Activated CD4-positive, alpha-beta T cell treated with anti-CD3 and anti-CD28 coated beads for 4 hours (primary cell): ENCODE measurements around the gene PPM1A.

Experiments
- DNase-seq, 2 donors: peaks; one replicate each; pipeline ENCODE4 v3.0.0-alpha.2; 2020

Gene PPM1A

DNA sequence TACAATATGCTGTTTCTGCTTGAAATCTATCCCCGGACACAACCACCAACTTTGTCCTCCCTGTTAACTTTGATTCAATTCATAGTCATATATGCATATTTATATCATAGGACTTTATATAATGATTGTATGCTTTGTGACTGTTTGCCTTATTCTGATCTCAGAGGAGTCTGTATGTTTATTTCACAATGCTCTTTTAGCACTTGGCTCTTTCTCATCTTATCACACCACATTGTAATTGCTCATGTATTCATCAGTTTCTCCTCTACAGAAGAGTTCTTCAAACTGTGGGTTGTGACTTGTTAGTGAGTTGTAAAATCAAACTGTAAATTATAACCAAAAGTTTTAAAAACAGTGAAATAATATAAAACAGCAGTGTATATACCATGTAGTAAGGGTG lies 21.7 kb upstream of the PPM1A start:
- DNase-seq, result no peak

DNA sequence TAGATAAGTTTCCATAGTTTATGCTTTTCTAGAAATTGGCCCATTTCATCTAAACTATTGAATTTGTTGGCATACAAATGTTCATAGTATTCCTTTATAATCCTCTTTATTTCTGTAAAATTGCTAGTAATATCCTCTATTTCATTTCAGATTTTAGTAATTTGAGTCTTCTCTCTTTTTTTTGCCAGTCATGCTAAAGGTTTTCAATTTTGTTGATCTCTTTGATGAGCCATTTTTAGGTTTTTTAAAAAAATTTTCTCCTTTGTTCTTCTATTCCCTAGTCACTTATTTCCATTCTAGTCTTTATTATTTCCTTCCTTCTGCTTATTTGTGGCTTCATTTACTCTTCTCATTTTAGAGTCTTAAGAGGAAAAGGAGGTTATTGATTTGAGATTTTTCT lies 19.4 kb upstream of the PPM1A start:
- no peak for DNase-seq

DNA sequence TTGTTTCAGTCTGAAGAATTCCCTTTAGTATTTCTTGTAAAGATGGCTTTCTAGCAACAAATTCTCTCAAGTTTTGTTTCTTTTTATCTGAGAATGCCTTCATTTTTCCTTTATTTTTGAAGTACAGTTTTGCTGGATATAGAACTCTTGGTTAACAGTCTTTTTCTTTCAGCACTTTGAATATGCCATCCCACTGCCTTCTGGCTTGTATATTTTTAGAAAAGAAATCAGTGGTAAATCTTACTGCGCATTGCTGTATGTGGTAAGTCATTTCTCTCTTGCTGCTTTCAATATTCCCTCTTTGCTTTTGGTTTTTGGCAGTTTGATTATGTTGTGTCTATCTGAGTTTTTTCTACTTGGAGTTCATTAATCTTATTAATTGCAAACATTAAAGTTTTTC lies 16.8 kb upstream of the PPM1A start:
- no peak for DNase-seq

DNA sequence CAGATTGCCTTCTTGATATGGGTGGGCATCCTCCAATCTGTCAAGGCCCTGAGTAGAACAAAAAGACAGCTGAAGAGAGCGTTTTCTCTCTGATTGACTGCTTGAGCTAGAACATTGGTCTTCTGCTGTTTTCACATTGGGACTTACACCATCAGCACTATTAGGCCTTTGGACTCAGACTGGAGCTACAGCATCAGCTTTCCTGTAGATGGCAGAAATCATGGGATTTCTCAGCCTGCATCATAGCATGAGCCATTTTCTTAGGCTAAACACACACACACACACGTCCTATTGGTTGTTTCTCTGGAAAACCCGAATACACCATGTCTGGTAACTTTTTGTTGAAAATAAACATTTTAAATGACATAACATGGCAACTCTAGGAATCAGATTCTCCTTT lies 15.8 kb upstream of the PPM1A start:
- no peak for DNase-seq

DNA sequence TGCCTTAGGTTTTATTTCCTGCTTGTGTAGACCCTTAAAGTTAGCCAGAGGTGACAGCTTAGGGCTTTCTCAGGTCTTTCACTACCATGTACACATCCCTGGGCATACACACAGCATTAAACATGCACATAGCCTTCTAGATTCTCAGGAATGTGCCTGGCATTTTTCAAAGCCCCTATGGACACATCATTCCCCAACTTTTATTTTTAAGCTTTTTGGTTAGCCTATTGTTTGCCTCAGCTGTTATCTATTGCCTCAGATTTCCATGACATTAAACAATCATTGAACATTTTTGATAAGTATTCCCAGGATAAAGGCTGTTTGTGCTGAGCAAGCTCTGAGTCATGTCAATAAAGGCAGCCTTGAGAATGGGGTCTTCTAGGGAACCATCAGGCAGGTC lies 15.1 kb upstream of the PPM1A start:
- DNase-seq, result no peak

DNA sequence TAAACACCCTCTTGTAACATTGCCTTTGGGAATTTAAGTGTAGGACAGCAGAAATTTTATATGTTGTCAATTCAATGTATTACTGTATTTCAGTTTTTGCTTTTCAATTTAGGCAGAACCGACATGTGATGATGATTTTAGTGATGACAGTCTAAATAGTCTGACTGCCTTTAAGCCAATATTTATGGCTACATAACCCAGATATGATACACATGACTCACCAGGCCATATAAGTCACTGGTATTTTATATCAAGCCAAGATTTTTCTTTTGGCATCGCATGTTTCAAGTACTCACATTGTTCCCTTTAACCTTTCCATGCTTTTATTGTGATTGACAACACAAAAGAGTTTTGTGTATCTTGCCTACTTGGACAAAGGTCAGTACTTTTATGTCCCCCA lies 13.6 kb upstream of the PPM1A start:
- DNase-seq, result no peak

DNA sequence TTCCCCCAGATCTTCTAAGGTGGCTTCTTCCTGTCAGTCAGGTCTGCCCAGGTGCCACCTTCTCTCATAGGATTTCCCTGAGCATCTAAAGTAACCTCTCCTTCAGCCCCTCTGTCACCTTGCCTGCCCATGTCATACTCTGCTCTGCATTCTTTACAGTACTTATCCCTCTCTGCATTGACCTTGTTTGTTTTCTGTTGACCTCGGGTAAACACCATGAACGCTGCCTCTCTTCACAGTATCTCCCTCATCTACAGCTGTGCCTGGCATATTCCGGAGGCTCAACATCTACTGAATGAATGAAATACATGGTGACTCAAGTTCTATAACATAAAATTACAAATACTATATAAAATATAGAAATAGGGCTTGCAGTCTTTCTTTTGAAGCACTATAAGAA lies 10.1 kb upstream of the PPM1A start:
- DNase-seq, result no peak

DNA sequence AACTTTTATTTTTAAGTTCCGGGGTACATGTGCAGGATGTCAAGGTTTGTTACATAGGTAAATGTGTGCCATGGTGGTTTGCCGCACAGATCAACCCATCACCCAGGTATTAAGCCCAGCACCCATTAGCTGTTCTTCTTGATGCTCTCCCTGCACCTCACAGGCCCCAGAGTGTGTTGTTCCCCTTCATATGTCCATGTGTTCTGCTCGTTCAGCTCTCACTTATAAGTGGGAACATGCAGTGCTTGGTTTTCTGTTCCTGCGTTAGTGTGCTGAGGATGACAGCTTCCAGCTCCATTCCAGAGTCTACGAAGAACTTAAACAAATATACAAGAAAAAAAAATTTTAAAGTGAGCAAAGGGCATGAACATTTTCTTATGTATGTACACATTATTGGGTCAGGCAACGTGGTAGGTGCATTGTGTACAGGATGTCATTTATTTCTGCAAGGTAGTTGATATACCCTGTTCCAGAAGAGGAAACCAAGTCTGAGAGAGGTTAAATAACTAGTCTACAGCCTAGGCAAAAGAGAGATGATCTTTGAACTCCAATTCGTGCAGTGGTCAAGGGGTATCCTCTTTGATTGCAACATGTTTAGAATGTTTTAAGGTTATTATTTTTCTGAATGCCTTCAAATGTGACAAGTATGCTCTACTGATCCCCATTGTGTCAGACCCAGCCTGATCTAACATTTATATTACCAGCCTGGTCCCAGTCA lies 8.7 kb upstream of the PPM1A start:
- DNase-seq, result no peak

DNA sequence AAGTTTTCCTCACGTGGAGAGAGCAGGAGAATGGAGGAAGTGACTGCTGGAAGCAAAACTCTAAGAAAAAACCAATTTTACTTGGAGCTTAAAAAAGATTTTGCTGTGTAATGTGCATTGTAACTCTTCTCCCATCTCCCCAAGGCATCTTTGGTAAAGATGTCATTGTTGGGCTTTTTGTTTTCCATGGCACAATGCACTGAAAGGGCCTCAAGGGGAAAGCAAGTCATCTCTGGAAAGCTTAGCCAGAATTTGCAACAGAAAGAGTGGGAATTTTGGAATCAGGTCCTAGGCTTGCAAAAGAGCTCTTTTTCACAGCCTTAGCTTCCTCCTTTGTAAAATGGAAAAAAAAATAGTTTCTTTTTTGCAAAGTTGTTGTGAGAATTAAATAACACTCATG lies 7.9 kb upstream of the PPM1A start:
- DNase-seq, result no peak

DNA sequence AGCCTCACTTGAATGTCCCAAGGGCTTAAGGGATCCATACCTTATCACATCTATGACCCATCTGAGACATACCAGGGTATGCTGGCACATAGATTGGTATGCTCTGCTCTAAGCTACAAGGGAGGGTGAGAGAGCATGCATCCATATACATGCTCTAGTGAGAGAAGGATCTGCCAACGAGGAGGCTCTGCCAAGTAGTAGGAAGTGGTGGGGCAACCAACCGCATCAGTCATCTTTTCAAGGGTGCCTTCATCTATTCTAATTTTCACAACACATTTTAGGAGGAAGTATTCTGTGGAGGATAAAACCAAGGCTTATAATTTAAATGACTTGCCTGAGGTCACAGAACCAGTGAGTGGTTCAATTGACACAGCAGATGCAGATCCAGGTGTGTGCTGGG lies 6.6 kb upstream of the PPM1A start:
- no peak for DNase-seq

DNA sequence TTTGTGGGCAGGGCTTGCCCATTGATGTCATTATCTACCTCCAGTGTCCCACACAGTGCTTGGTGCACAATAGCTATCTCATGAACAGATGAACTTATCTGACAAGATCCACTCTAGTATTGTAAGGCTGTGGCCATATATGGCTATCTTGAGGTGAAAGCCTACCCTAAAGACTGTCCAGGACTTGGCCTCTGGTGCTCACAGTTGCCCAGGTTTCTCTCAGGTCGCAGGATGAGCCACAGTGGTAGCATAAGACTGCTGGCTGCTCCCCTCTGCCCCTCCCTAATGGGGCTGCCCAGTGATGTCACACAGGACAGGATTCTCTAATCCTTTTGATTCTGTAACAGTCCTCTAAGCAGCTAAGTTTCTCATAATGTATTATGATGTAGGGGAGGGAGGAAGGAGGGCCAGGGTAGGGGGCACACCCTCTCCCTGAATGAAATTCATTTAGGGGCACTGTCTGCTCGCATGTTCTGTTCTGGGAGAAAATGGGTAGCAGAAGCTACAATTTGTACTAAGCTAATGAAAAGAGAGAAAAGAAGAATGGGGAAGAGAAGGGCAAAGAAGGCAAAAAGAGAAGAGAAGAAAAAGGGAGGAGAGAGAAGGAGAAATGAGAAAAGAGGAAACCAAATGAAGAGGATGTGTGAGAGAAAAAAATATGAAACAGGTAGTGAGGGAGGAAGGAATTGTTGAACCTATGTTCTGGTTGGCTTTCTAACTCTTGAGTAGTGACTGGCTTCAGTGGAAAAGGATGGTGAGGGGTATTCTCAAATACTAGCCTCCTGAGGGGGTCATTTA lies 3.4 kb upstream of the PPM1A start:
- no peak for DNase-seq

DNA sequence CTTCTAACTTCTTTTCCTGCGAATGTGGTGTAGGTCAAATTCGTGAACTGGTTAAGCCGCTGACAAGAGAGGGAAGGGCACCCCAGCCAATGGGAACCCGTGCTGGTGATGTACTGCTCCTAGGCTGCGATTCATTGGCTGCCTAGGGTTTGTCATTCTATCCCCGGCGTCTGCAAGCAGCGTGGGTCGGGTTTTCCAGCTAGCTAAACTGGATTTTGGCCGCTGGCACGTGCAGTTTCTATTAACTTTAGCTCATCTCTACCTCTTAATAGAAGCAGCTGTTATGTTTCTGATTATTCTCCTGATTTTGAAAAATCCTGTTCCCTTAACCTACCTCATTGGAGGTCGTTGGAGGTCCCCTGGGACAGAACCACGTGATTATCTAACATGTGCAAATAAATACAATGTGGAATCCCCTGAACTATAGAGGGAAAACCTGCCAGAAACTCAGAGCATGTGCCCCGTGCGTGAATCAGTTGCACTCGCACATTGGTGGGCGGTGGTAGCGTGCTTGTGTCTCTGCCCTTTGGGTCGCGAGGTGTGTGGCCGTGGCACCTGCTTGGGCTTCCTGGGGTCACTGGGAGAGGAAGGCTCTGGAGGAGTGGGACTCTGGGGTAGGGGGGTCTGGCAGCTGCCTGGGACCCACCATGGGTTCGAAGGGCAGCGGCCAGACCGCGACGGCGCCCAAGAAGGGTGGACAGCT lies 876 bp upstream of the PPM1A start:
- DNase-seq, result peak; percentile 78 to 84

DNA sequence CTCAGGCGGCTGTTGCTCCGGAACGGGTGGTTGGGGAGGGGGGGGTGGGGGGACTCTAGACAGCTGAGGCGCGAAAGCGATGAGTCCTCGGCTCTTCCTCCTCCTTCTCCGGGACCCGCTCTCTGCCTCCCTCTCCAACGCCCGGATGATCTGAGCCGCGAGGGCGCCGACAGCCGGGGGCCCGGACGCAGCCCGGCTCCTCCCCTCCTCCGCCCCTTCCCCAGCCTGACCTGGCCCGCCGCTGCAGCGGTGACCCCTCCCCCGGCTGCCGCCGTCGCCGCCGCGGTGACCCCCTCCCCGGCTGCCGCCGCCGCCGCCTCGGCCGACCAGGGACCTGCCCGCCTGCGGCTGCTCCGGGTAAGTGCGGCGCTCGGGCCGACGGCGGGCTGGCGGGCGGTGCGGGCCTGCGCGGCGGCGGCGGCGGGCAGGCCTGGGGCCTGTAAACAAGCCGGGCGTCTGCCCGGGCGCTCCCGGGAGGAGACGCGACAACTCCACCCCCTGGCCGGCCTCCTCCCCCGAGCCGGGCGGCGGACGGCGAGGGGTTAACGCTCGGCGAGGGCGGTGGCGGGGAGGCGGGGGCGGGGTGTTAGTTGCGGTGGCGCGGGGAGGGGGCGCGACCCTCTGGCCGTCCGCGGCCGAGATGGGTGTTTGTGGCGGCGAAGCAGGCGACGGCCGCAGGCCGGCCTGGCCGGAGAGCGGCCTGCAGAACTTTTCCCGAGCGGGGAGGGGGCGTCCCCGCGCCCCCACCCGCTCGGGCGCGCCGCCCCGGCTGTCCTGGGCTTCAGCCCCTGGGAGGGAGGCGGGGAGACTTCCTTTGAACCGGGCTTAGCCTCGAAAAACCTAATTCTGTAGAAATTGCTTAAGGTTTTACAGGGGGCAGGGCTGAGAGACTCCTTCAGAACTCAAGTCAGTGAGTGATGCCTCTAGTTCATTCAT lies 568 bp downstream of the PPM1A start:
- peak; percentile 62 to 65 for DNase-seq

DNA sequence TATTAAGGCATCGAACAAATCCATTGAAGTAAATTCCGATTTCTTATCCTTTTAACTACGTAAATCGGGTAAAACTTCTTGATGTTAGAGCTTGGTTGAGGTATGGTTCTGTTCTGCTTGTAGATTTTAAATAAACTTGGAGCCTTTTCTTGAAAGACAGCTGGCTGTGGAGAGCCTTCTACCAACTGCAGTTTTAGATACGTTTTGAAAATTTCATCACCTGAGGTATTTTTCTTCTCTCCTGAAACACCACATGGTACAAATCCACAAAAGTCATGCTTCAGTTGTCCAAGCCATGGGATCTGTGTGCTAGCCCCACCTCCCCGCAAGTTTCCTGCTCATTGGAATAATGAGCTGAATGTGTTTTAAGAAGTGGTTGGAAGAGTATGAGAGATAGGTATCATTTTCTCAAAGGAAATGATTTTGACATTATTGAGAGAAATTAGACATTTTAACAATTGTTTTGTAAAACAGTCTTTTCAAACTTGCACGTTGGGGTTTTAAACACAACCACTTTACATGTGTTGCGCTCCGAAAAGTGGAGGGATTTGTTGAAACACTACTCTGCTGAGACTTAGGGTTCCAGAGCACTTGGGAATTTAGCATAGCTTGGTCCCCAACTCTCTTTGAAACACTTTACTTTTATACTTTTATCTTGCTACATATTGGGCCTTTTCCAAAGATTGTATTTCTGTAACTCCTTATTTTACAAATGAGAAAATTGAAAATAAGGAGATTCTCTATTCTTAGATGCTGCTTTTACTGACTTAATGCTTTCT lies 1.4 kb downstream of the PPM1A start:
- DNase-seq, result no peak

DNA sequence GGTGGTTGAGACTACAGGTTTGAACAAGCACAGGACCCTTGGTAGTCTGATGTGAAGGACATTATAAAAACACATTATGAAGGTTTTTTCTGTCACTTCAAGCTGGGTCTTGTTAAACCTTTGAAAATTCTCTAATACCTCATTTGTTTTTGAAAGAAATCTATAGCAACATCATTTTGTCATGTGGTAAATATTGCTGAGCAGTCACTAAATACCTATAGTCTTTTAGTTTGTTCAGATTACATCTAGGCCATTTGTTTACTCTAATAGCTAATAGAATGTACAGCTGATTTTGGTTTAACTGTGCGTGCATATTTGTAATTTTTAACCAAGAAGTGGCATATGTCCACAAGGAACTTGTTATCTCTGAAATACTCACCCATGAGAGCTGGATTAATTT lies 2.9 kb downstream of the PPM1A start:
- DNase-seq, result no peak

DNA sequence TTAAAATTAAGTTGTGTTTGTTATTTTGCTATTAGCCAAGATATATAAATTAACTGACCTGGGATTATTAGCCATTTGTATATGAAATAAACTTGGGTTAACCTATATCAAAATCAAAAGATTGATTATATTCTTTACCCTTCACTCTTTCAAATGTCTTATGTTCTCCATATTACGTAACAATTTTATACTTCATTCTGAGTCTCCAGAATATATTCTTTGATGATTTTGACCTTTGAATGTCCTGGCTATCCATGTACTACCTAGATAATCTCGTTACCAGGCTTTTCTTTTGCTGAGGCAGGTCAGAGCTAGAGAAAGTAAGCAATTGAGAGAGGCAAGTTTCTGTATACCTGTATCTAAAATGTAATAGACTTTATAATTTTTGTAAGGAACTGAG lies 3.6 kb downstream of the PPM1A start:
- DNase-seq, result no peak

DNA sequence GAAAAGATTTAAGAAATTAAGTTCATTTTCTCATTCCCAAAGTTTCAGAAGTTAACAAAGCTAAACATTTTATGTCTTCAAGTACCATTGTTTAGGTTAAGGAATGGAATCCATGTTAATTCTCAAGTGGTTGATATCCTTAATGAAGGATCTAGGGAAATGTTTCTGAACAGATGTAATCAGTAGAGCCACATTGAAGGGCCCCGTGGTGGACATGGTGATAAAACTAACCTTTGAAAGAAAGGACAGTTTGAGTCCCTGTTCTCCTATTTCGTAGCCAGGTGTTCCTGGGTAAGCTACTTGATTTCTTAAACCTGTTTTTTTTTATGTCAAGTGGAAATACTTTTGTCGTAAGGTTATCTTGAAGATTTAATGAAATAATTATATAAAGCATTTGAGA lies 4.6 kb downstream of the PPM1A start:
- no peak for DNase-seq

DNA sequence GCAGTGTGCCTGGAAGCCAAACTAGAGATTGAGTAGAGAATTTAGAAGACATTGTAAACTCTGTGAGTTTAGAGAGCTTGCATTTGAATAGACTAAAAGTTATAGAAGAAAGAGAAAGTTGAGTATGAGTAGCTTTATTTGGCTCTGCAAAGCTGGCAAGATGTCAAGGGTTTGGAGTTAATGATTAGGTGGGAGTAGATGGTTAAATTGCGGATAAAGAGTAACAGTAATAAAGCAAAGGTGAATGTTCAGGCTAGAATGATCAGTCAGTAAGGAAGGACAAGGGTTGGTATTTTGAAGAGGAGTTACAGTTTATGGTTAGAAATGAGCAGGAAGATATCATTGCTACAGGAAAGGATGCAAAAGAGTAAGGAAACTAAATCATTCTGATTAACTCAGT lies 5.2 kb downstream of the PPM1A start:
- no peak for DNase-seq

DNA sequence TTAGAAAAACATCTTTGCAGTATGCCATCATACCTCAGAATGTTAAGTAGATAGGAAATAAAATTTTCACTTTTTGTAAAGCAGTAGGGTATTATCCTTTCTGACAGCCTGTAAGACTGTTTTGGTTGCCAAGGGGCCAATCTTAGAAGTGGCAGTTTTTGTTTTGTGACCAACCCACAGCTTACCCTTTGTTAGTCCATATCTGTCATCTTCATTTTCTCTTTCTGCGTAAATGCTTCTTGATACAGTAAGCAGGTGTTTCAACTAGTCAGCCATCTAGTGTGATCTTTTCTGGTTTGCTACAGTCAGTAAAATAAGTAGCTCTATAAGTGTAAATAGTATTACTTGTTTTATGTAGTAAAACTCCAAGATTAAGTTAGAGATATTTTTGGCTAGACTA lies 8.8 kb downstream of the PPM1A start:
- DNase-seq, result no peak

DNA sequence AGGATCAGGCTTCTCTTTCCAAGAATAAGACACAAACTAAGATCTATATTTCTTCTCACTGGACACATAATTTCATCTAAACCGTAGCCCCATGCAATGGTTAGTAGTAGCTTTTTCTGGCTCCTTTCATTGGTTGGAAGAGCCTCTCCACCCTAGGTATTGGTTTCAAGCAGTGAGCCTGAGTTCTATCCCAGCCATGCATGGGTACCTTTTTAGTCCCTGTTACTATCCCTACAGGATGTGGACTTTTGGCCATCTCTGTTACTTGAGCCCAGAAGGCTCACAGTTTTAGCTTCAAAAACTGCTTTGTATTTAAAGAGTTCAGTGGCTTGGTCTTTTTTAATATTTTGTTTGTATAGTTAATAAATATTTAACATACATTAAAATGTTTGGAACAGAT lies 16.1 kb downstream of the PPM1A start:
- DNase-seq, result no peak

DNA sequence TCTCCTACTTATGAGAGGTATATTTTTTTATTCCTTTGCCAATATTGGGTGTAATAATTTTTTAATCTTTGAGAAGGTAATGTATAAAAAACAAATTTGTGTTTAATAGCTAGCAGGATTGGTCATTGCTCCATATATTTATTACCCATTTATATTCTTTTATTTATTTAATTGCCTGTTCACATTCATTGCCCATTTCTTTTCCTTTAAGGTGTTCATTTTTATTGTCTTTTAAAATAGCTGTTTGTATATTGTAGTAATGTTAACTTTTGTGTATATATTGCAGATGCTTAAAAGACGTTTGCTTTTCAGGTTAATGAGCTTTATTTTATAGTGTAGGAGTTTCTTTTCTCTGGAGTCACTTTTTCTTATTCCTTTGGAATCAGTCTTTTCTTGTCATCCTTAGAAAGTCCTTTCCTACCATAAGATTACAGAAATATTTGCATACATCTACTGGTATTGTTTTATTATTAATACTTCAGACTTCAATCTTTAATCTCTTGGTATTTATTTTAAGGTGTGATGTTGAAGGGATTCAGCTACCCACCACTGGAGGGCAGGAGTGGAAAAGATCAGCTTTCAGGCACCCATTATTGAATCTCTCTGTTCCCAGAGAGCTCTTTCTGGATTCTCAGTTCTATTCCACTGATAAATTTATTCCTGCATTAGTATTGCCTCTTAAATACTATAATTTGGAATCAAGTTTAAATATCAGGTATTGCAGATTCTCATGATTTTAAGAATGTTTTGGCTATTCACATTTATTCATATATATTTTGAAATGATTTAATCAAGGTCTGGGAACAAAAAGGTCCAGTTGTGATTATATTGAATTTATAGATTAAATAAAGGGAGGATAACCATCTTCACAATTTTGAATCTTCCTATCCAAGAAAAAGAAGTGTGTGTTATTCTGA lies 17.3 kb downstream of the PPM1A start:
- peak; percentile 6 to 20 for DNase-seq
